ENCODE results near the gene ABCG1.
A peak's percentile ranks its signal among the peaks of the same experiment; 100 is the strongest.

ABCG1 gene

GRCh38 chr21:42234464-42235241 is 15.7 kb downstream of the ABCG1 start:
- WGBS, 2 experiments (ENCODE audit: insufficient coverage in 2 of 2), result 2 to 4% methylated on average over 54 to 71 of the region's 73 CpGs
- Histone ChIP-seq H3K36me3 (ENCODE audit: control insufficient read depth, insufficient read depth, low read length) (no peaks in the 10 kb centered on the region), H3K9me3 (ENCODE audit: control insufficient read depth, low read length) (no peaks in the 10 kb centered on the region), H3K4me3 (ENCODE audit: extremely low read depth, insufficient read depth, low read length, poor library complexity, severe bottlenecking) (peak overlapping the region; percentile 30), H3K27ac (ENCODE audit: low read depth, low read length, severe bottlenecking) (no peak overlapping the region), H3K4me1 (ENCODE audit: control insufficient read depth, insufficient read depth, low read length, poor library complexity, severe bottlenecking) (peaks cover 8% of the 10 kb centered on the region)

- H3K4me3 ChIP-seq (ENCODE audit: extremely low read depth, insufficient read depth, low read length, poor library complexity, severe bottlenecking), result no peak overlapping the region
- H3K9me3 ChIP-seq (ENCODE audit: control insufficient read depth, low read length), result no peaks in the 10 kb centered on the region
- 82 to 91% methylated on average over 8 to 9 of the region's 9 CpGs for WGBS, 2 experiments (ENCODE audit: insufficient coverage in 2 of 2)
- peaks cover 8% of the 10 kb centered on the region for H3K4me1 ChIP-seq (ENCODE audit: control insufficient read depth, insufficient read depth, low read length, poor library complexity, severe bottlenecking)
- no peaks in the 10 kb centered on the region for H3K36me3 ChIP-seq (ENCODE audit: control insufficient read depth, insufficient read depth, low read length)
- no peak overlapping the region for H3K27ac ChIP-seq (ENCODE audit: low read depth, low read length, severe bottlenecking)
These were observed 16.7 kb downstream of the ABCG1 start for GRCh38 chr21:42235593-42235992.

GRCh38 chr21:42236014-42236413 is 17.1 kb downstream of the ABCG1 start:
- peaks cover 8% of the 10 kb centered on the region for H3K4me1 ChIP-seq (ENCODE audit: control insufficient read depth, insufficient read depth, low read length, poor library complexity, severe bottlenecking)
- H3K36me3 ChIP-seq (ENCODE audit: control insufficient read depth, insufficient read depth, low read length), result no peaks in the 10 kb centered on the region
- H3K9me3 ChIP-seq (ENCODE audit: control insufficient read depth, low read length), result no peaks in the 10 kb centered on the region
- no peak overlapping the region for H3K4me3 ChIP-seq (ENCODE audit: extremely low read depth, insufficient read depth, low read length, poor library complexity, severe bottlenecking)
- no peak overlapping the region for H3K27ac ChIP-seq (ENCODE audit: low read depth, low read length, severe bottlenecking)
- WGBS, 2 experiments (ENCODE audit: insufficient coverage in 2 of 2), result 83% methylated on average over 7 to 10 of the region's 10 CpGs

GRCh38 chr21:42236693-42237092 is 17.8 kb downstream of the ABCG1 start:
- 87 to 96% methylated on average over 3 of the region's 3 CpGs for WGBS, 2 experiments (ENCODE audit: insufficient coverage in 2 of 2)
- peaks cover 8% of the 10 kb centered on the region for H3K4me1 ChIP-seq (ENCODE audit: control insufficient read depth, insufficient read depth, low read length, poor library complexity, severe bottlenecking)
- no peak overlapping the region for H3K27ac ChIP-seq (ENCODE audit: low read depth, low read length, severe bottlenecking)
- H3K4me3 ChIP-seq (ENCODE audit: extremely low read depth, insufficient read depth, low read length, poor library complexity, severe bottlenecking), result no peak overlapping the region
- H3K9me3 ChIP-seq (ENCODE audit: control insufficient read depth, low read length), result no peaks in the 10 kb centered on the region
- no peaks in the 10 kb centered on the region for H3K36me3 ChIP-seq (ENCODE audit: control insufficient read depth, insufficient read depth, low read length)

DNA sequence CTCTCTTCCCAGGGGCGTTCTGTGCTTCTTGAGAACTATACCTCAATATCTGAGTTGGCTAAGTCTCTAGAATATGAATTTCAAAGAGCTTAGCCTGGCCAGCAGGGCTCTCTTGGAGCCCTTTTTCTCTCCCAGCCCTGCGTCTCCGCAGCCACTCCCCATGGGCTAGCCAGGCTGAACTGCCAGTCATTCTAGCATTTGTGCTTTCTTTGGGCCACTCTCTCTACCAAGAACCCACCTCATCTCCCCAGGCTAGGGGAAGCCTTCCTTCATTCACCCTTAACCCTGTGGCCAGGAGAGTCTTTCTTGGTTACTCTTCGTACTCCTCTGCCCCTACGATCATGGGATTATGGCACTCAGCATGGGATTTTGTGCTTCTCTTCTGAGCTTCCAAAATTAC is 18.2 kb downstream of the ABCG1 start:
- Histone ChIP-seq H3K4me3 (ENCODE audit: extremely low read depth, insufficient read depth, low read length, poor library complexity, severe bottlenecking) (no peak overlapping the region), H3K4me1 (ENCODE audit: control insufficient read depth, insufficient read depth, low read length, poor library complexity, severe bottlenecking) (peaks cover 8% of the 10 kb centered on the region), H3K36me3 (ENCODE audit: control insufficient read depth, insufficient read depth, low read length) (no peaks in the 10 kb centered on the region), H3K27ac (ENCODE audit: low read depth, low read length, severe bottlenecking) (no peak overlapping the region), H3K9me3 (ENCODE audit: control insufficient read depth, low read length) (no peaks in the 10 kb centered on the region)
- WGBS, 2 experiments (ENCODE audit: insufficient coverage in 2 of 2), result 73 to 74% methylated on average over 3 to 4 of the region's 5 CpGs

GRCh38 chr21:42237577-42237976 is 18.6 kb downstream of the ABCG1 start:
- WGBS, 2 experiments (ENCODE audit: insufficient coverage in 2 of 2), result 94 to 100% methylated on average over 2 of the region's 3 CpGs
- Histone ChIP-seq H3K36me3 (ENCODE audit: control insufficient read depth, insufficient read depth, low read length) (no peaks in the 10 kb centered on the region), H3K9me3 (ENCODE audit: control insufficient read depth, low read length) (no peaks in the 10 kb centered on the region), H3K4me1 (ENCODE audit: control insufficient read depth, insufficient read depth, low read length, poor library complexity, severe bottlenecking) (peaks cover 8% of the 10 kb centered on the region), H3K4me3 (ENCODE audit: extremely low read depth, insufficient read depth, low read length, poor library complexity, severe bottlenecking) (no peak overlapping the region), H3K27ac (ENCODE audit: low read depth, low read length, severe bottlenecking) (no peak overlapping the region)

DNA sequence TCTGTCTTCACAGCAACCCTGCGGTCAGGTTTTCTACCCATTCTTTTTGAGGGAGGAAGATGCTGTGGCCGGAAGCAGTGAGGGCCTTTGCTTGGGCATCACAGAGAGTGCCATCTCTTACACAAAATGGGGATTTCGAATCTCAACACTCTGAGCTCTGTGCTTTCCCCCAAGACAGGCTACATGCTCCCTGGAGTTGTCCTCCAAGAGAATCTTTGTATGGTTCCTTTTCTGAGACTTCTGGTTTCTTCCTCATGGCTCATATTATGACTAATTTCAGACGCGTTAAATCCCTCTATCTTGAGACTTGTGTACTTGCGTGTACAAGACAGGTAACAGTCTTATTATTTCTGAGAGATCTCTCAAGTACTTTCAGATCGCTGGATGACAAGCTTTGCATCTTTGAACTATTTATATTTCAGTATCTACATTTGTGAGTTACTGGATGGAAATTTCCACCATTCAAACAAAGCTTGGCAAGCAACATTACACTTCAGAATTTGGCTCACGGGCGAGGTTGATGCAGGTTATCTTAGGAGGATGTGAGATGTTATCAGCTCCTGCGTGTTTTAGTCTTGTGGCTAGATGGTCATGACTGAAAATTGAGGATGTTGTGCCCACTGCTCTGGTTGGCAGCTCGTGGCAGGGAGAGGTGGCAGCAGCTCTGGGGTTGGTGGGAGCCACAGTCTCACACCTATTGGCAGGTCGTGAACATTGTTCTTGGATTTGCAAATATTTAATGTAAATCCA is 19.4 kb downstream of the ABCG1 start:
- Histone ChIP-seq H3K9me3 (ENCODE audit: control insufficient read depth, low read length) (no peaks in the 10 kb centered on the region), H3K4me1 (ENCODE audit: control insufficient read depth, insufficient read depth, low read length, poor library complexity, severe bottlenecking) (peaks cover 8% of the 10 kb centered on the region), H3K27ac (ENCODE audit: low read depth, low read length, severe bottlenecking) (no peak overlapping the region), H3K36me3 (ENCODE audit: control insufficient read depth, insufficient read depth, low read length) (no peaks in the 10 kb centered on the region), H3K4me3 (ENCODE audit: extremely low read depth, insufficient read depth, low read length, poor library complexity, severe bottlenecking) (no peak overlapping the region)
- 96% methylated on average over 8 to 9 of the region's 12 CpGs for WGBS, 2 experiments (ENCODE audit: insufficient coverage in 2 of 2)

DNA sequence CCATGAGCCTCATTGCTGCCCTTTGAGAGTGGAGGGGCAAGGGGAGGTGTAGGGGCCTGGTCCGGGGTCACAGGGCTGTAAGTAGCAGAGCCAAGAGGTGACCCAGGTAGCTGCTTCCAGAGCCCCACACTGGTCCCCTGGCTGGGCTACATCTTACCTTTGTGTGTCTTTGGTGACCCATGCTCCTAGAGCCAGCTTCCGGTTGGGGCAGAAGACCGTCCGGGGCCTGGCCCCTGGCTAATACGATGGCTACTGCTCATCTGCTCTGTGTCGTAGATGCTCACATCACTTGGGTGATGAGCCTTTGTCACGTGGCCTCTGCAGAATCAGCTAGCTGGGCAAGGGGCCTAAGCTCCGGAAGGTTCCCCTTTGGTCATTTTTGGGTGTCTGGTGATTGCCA is 20.6 kb downstream of the ABCG1 start:
- Histone ChIP-seq H3K36me3 (ENCODE audit: control insufficient read depth, insufficient read depth, low read length) (no peaks in the 10 kb centered on the region), H3K27ac (ENCODE audit: low read depth, low read length, severe bottlenecking) (no peak overlapping the region), H3K4me3 (ENCODE audit: extremely low read depth, insufficient read depth, low read length, poor library complexity, severe bottlenecking) (no peak overlapping the region), H3K9me3 (ENCODE audit: control insufficient read depth, low read length) (no peaks in the 10 kb centered on the region), H3K4me1 (ENCODE audit: control insufficient read depth, insufficient read depth, low read length, poor library complexity, severe bottlenecking) (peaks cover 5% of the 10 kb centered on the region)
- WGBS, 2 experiments (ENCODE audit: insufficient coverage in 2 of 2), result 91 to 97% methylated on average over 7 of the region's 8 CpGs

GRCh38 chr21:42239973-42240372 is 21.0 kb downstream of the ABCG1 start:
- 82 to 87% methylated on average over 7 to 8 of the region's 8 CpGs for WGBS, 2 experiments (ENCODE audit: insufficient coverage in 2 of 2)
- H3K36me3 ChIP-seq (ENCODE audit: control insufficient read depth, insufficient read depth, low read length), result no peaks in the 10 kb centered on the region
- no peak overlapping the region for H3K4me3 ChIP-seq (ENCODE audit: extremely low read depth, insufficient read depth, low read length, poor library complexity, severe bottlenecking)
- H3K4me1 ChIP-seq (ENCODE audit: control insufficient read depth, insufficient read depth, low read length, poor library complexity, severe bottlenecking), result peaks cover 3% of the 10 kb centered on the region
- no peaks in the 10 kb centered on the region for H3K9me3 ChIP-seq (ENCODE audit: control insufficient read depth, low read length)
- H3K27ac ChIP-seq (ENCODE audit: low read depth, low read length, severe bottlenecking), result no peak overlapping the region

DNA sequence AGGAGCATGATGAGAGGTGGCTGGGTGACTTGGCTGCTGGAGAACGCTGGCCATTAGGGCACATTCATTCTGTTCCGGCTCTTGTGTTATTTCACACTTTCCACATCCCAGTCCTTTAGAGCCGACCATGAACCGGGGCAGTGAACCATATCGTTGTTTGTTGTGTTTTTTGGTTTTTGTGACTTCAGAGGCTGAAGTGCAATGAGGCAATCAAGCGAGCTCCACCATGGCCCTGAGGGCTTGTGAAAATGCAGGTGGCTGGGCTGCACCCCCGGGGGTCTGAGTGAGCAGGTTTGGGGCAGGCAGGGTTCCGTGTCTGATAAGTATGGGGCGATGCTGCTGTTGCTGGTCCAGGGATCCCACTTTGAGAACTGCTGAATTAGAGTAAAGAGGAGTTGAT is 23.7 kb downstream of the ABCG1 start:
- Histone ChIP-seq H3K36me3 (ENCODE audit: control insufficient read depth, insufficient read depth, low read length) (no peaks in the 10 kb centered on the region), H3K27ac (ENCODE audit: low read depth, low read length, severe bottlenecking) (no peak overlapping the region), H3K4me3 (ENCODE audit: extremely low read depth, insufficient read depth, low read length, poor library complexity, severe bottlenecking) (no peak overlapping the region), H3K9me3 (ENCODE audit: control insufficient read depth, low read length) (no peaks in the 10 kb centered on the region), H3K4me1 (ENCODE audit: control insufficient read depth, insufficient read depth, low read length, poor library complexity, severe bottlenecking) (no peaks in the 10 kb centered on the region)
- 87 to 90% methylated on average over 4 to 5 of the region's 9 CpGs for WGBS, 2 experiments (ENCODE audit: insufficient coverage in 2 of 2)

DNA sequence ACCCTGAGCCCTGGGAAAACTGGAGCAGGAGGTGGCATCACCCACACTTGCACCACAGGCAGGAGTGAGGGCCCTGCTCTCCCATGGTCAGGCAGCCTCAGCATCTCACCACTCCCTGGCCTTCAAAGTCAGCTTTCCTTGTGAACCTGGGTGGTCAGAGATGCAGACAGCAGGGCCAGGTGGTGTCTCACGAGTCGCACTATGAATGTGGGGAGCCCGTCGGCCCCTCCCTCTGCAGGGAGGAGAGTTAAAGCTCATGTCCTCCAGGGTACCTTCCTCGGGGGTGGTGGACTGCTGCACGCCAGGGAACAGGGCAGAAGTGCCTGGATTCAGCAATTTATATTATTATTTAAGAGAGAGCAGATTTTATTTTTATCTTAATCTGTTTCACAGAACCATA is 24.1 kb downstream of the ABCG1 start:
- 79% methylated on average over 3 to 4 of the region's 6 CpGs for WGBS, 2 experiments (ENCODE audit: insufficient coverage in 2 of 2)
- Histone ChIP-seq H3K4me1 (ENCODE audit: control insufficient read depth, insufficient read depth, low read length, poor library complexity, severe bottlenecking) (no peaks in the 10 kb centered on the region), H3K27ac (ENCODE audit: low read depth, low read length, severe bottlenecking) (no peak overlapping the region), H3K36me3 (ENCODE audit: control insufficient read depth, insufficient read depth, low read length) (no peaks in the 10 kb centered on the region), H3K9me3 (ENCODE audit: control insufficient read depth, low read length) (no peaks in the 10 kb centered on the region), H3K4me3 (ENCODE audit: extremely low read depth, insufficient read depth, low read length, poor library complexity, severe bottlenecking) (no peak overlapping the region)

Measured in mesodermal cell (in vitro differentiated cells).